Measurements from ENCODE around the gene CAVIN2. TPM values are rescaled to one million over a fixed set of nuclear protein-coding genes. Genes with fewer than 3 reads are reported as not detected.

Gene CAVIN2
- total RNA-seq, 6 experiments from 2014 or later: 3.1 to 15.9 (median 14.5) TPM

- Mint-ChIP-seq H3K27ac (no peak overlapping the region), H3K9me3 (no peaks in the 10 kb centered on the region), H3K27me3 (ENCODE audit: insufficient read depth) (peaks cover 3% of the 10 kb centered on the region), H3K4me1 (ENCODE audit: low read depth) (no peaks in the 10 kb centered on the region), H3K4me3 (no peak overlapping the region), H3K36me3 (ENCODE audit: low read depth) (no peaks in the 10 kb centered on the region; the same call in 1 of the 2 replicates)
- no peak for DNase-seq
- no peak for TF ChIP-seq CTCF (IDR thresholded peaks at IDR 0.05)
Observed at GRCh38 chr2:191818133-191818532, 28.8 kb downstream of the CAVIN2 start.

- Mint-ChIP-seq H3K4me1 (ENCODE audit: low read depth) (peaks cover 5% of the 10 kb centered on the region; the same call in 1 of the 2 replicates), H3K4me3 (no peak overlapping the region), H3K27me3 (ENCODE audit: insufficient read depth) (peaks cover 4% of the 10 kb centered on the region), H3K36me3 (ENCODE audit: low read depth) (no peaks in the 10 kb centered on the region), H3K9me3 (no peaks in the 10 kb centered on the region), H3K27ac (no peak overlapping the region)
- DNase-seq: no peak
- TF ChIP-seq CTCF (IDR thresholded peaks at IDR 0.05): no peak
Observed at GRCh38 chr2:191815010-191815409, 31.9 kb downstream of the CAVIN2 start.

DNA sequence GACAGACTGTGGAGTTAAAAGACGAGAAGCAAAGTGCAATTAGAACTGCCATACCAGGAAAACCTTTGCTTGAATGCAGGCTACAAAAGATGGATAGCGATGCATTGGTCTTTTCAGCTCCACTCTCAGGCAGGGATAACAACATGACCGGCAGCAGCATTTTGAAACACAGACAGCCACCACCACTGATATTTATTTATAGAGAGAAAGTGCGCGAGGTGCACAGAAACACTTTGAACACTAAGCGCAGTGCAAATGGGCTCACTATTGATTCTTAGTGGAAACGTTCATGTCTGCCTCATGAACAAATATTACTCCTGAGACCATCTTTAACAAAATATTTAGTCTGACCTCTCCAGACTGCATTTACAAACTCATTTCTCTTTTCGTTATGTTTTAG lies 32.9 kb downstream of the CAVIN2 start:
- H3K4me1 Mint-ChIP-seq (ENCODE audit: low read depth): peaks cover 5% of the 10 kb centered on the region; the same call in 1 of the 2 replicates
- H3K4me3 Mint-ChIP-seq: no peak overlapping the region

GRCh38 chr2:191811807-191812602 lies 34.9 kb downstream of the CAVIN2 start:
- Mint-ChIP-seq H3K4me1 (ENCODE audit: low read depth) (peaks cover 5% of the 10 kb centered on the region; the same call in 1 of the 2 replicates), H3K4me3 (peak overlapping the region; percentile 4; the same call in 1 of the 2 replicates), H3K36me3 (ENCODE audit: low read depth) (no peaks in the 10 kb centered on the region), H3K27me3 (ENCODE audit: insufficient read depth) (peaks cover 2% of the 10 kb centered on the region), H3K9me3 (no peaks in the 10 kb centered on the region), H3K27ac (no peak overlapping the region)
- DNase-seq: peak; percentile 52
- peak; percentile 88 for TF ChIP-seq CTCF (IDR thresholded peaks at IDR 0.05)

More for the DNA sequence above, 32.9 kb downstream of the CAVIN2 start:
- Mint-ChIP-seq H3K9me3 (no peaks in the 10 kb centered on the region), H3K27ac (no peak overlapping the region), H3K36me3 (ENCODE audit: low read depth) (no peaks in the 10 kb centered on the region), H3K27me3 (ENCODE audit: insufficient read depth) (peaks cover 4% of the 10 kb centered on the region)
- no peak for DNase-seq
- no peak for TF ChIP-seq CTCF (IDR thresholded peaks at IDR 0.05)

GRCh38 chr2:191806396-191806795 lies 40.5 kb downstream of the CAVIN2 start:
- no peaks in the 10 kb centered on the region for H3K4me1 Mint-ChIP-seq (ENCODE audit: low read depth)
- TF ChIP-seq CTCF (IDR thresholded peaks at IDR 0.05): no peak
- H3K4me3 Mint-ChIP-seq: no peak overlapping the region
- DNase-seq: no peak
- H3K27me3 Mint-ChIP-seq (ENCODE audit: insufficient read depth): peaks cover 4% of the 10 kb centered on the region
- H3K36me3 Mint-ChIP-seq (ENCODE audit: low read depth): no peaks in the 10 kb centered on the region
- H3K9me3 Mint-ChIP-seq: no peaks in the 10 kb centered on the region
- H3K27ac Mint-ChIP-seq: no peak overlapping the region

Measured in HFFc6 (cell line).